SK-N-MC (cell line): ENCODE measurements around the gene SPPL2B.

Experiments
- EZH2 ChIP-seq: fragments of 200-600 bp; sonication (generic); IDR thresholded peaks from one replicate; pipeline ENCODE4 v1.6.1; 2017; ENCODE audit warnings: antibody characterized with exemption
- FOXP2 ChIP-seq: optimal IDR thresholded peaks from 2 replicates; pipeline ENCODE3; 2011; ENCODE audit warnings: mild to moderate bottlenecking, moderate library complexity; ENCODE audit not compliant: insufficient read depth; ENCODE audit errors: extremely low read length, control extremely low read depth
- POLR2AphosphoS5 ChIP-seq: IDR thresholded peaks from 2 replicates; pipeline ENCODE4 v1.6.1; 2012; ENCODE audit warnings: mild to moderate bottlenecking, low read depth, low read length, borderline replicate concordance

DNA sequence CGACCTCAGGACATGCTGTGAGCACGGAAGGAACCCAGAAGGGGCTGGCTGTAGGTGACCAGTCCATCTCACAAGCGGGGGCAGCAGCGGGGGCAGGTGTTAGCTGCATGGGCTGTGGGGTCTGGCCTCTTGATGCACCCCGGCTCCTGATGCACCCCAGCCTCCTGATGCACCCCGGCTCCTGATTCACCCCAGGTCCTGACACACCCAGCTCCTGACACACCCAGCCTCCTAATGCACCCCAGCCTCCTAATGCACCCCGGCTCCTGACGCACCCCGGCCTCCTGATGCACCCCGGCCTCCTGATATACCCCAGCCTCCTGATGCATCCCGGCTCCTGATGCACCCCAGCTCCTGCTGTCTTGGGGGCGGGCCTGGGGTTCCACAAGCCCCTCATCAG is 7.5 kb upstream of the SPPL2B start:
- TF ChIP-seq POLR2AphosphoS5 (no peak), EZH2 (no peak), FOXP2 (no peak)
